H9 (cell line): ENCODE measurements around the gene CENPB. TPM values are rescaled to one million over a fixed set of nuclear protein-coding genes. Genes with fewer than 3 reads are reported as not detected.
A peak's percentile ranks its signal among the peaks of the same experiment; 100 is the strongest.

Experiments used
- DNase-seq: peaks from one replicate; pipeline ENCODE4 v3.0.0-alpha.2; 2017
- H2AFZ ChIP-seq: one replicate; pipeline ENCODE4 v1.6.1; 2013; ENCODE audit warnings: mild to moderate bottlenecking, low read length, control low read depth, moderate library complexity
- H2AK5ac ChIP-seq: 2 replicates; pipeline ENCODE4 v1.6.1; 2013; ENCODE audit warnings: low read length, control low read depth, mixed read lengths; ENCODE audit not compliant: insufficient read length
- H2BK120ac ChIP-seq: one replicate; pipeline ENCODE4 v1.6.1; 2013; ENCODE audit warnings: low read depth, mild to moderate bottlenecking, low read length, control low read depth, inconsistent platforms; ENCODE audit not compliant: poor library complexity, severe bottlenecking
- H2BK12ac ChIP-seq: 2 replicates; pipeline ENCODE4 v1.6.1; 2013; ENCODE audit warnings: low read length, control low read depth, mixed read lengths, low read depth; ENCODE audit not compliant: insufficient read length
- H2BK15ac ChIP-seq: 2 replicates; pipeline ENCODE4 v1.6.1; 2013; ENCODE audit warnings: low read depth, low read length, control low read depth
- H2BK20ac ChIP-seq: one replicate; pipeline ENCODE4 v1.6.1; 2013; ENCODE audit warnings: low read depth, mild to moderate bottlenecking, low read length, control low read depth, inconsistent platforms; ENCODE audit not compliant: poor library complexity, severe bottlenecking
- H2BK5ac ChIP-seq: 2 replicates; pipeline ENCODE4 v1.6.1; 2013; ENCODE audit warnings: low read length, control low read depth, mixed read lengths; ENCODE audit not compliant: insufficient read length
- H3K14ac ChIP-seq: 2 replicates; pipeline ENCODE4 v1.6.1; 2013; ENCODE audit warnings: low read length, control low read depth; ENCODE audit not compliant: insufficient read depth
- H3K18ac ChIP-seq: 2 replicates; pipeline ENCODE4 v1.6.1; 2013; ENCODE audit warnings: low read depth, mild to moderate bottlenecking, mixed read lengths, low read length, control low read depth; ENCODE audit not compliant: insufficient read length
- H3K23ac ChIP-seq: 2 replicates; pipeline ENCODE4 v1.6.1; 2013; ENCODE audit warnings: low read length, control low read depth, mixed read lengths, low read depth; ENCODE audit not compliant: insufficient read length
- H3K23me2 ChIP-seq: 2 replicates; pipeline ENCODE4 v1.6.1; 2013; ENCODE audit warnings: low read depth, mild to moderate bottlenecking, mixed read lengths, low read length, control low read depth; ENCODE audit not compliant: insufficient read length, poor library complexity, severe bottlenecking
- H3K27ac ChIP-seq: 2 replicates; pipeline ENCODE4 v1.5.1; 2013; ENCODE audit warnings: low read length, control low read depth, mixed read lengths, low read depth; ENCODE audit not compliant: insufficient read length
- H3K27me3 ChIP-seq: 2 replicates; pipeline ENCODE4 v1.6.1; 2013; ENCODE audit warnings: low read length, control low read depth, inconsistent platforms; ENCODE audit not compliant: insufficient read depth
- H3K4ac ChIP-seq: 2 replicates; pipeline ENCODE4 v1.6.1; 2013; ENCODE audit warnings: low read depth, mild to moderate bottlenecking, control low read depth, inconsistent platforms, low read length, moderate library complexity
- H3K4me1 ChIP-seq: 2 replicates; pipeline ENCODE4 v1.6.1; 2013; ENCODE audit warnings: low read length, control low read depth, inconsistent platforms; ENCODE audit not compliant: insufficient read depth
- H3K4me2 ChIP-seq: 2 replicates; pipeline ENCODE4 v1.6.1; 2013; ENCODE audit warnings: low read length, control low read depth, mixed read lengths; ENCODE audit not compliant: insufficient read length, insufficient read depth
- H3K56ac ChIP-seq: 2 replicates; pipeline ENCODE4 v1.6.1; 2013; ENCODE audit warnings: low read depth, mild to moderate bottlenecking, mixed read lengths, low read length, control low read depth; ENCODE audit not compliant: insufficient read length
- H3K79me1 ChIP-seq: 2 replicates; pipeline ENCODE4 v1.6.1; 2013; ENCODE audit warnings: low read depth, mild to moderate bottlenecking, moderate library complexity, low read length, control low read depth, inconsistent platforms; ENCODE audit not compliant: insufficient read depth, poor library complexity, severe bottlenecking
- H3K79me2 ChIP-seq: 2 replicates; pipeline ENCODE4 v1.6.1; 2013; ENCODE audit warnings: low read length, control low read depth, inconsistent platforms; ENCODE audit not compliant: insufficient read depth
- H3K9ac ChIP-seq: 2 replicates; pipeline ENCODE4 v1.6.1; 2013; ENCODE audit warnings: low read length, control low read depth, mixed read lengths; ENCODE audit not compliant: insufficient read length; ENCODE audit errors: extremely low read depth
- H3K9me3 ChIP-seq: one replicate; pipeline ENCODE4 v1.6.1; 2013; ENCODE audit warnings: low read depth, low read length, inconsistent platforms; ENCODE audit not compliant: control insufficient read depth
- H3T11ph ChIP-seq: one replicate; pipeline ENCODE4 v1.6.1; 2013; ENCODE audit warnings: mild to moderate bottlenecking, low read length, control low read depth, inconsistent platforms
- H4K20me1 ChIP-seq: one replicate; pipeline ENCODE4 v1.6.1; 2013; ENCODE audit not compliant: control insufficient read depth, insufficient read length, insufficient read depth
- H4K5ac ChIP-seq: 2 replicates; pipeline ENCODE4 v1.6.1; 2013; ENCODE audit warnings: low read depth, mild to moderate bottlenecking, mixed read lengths, low read length, control low read depth; ENCODE audit not compliant: insufficient read length
- H4K8ac ChIP-seq: replicated peaks from 2 replicates; pipeline ENCODE4 v1.6.1; 2013; ENCODE audit warnings: low read length, control low read depth, mixed read lengths, low read depth; ENCODE audit not compliant: insufficient read length
- H4K91ac ChIP-seq: 2 replicates; pipeline ENCODE4 v1.6.1; 2013; ENCODE audit warnings: low read depth, mild to moderate bottlenecking, moderate library complexity, mixed read lengths, low read length, control low read depth; ENCODE audit not compliant: insufficient read length
- H3K27ac Mint-ChIP-seq, 3 experiments: 2 replicates in 2 of 3; 3 replicates in 1 of 3; pipeline ENCODE4 v1.8.0; 2020 to 2021; ENCODE audit warnings: mixed read lengths in 3 of 3, mild to moderate bottlenecking in 1 of 3, moderate library complexity in 1 of 3
- H3K27me3 Mint-ChIP-seq: 2 replicates; pipeline ENCODE4 v1.8.0; 2021; ENCODE audit warnings: low read depth, mild to moderate bottlenecking, moderate library complexity, mixed read lengths
- H3K36me3 Mint-ChIP-seq, 3 experiments: 2 replicates in 2 of 3; 3 replicates in 1 of 3; pipeline ENCODE4 v1.8.0; 2020 to 2021; ENCODE audit warnings: low read depth in 3 of 3, mixed read lengths in 3 of 3; ENCODE audit not compliant: insufficient read depth in 1 of 3
- H3K4me1 Mint-ChIP-seq, 2 experiments: 2 replicates each; pipeline ENCODE4 v1.8.0; 2020; ENCODE audit warnings: mixed read lengths in 2 of 2
- H3K4me3 Mint-ChIP-seq, 2 experiments: 2 replicates in 1 of 2; 3 replicates in 1 of 2; pipeline ENCODE4 v1.8.0; 2020 to 2021; ENCODE audit warnings: mild to moderate bottlenecking in 2 of 2, mixed read lengths in 2 of 2, moderate library complexity in 1 of 2
- H3K9me3 Mint-ChIP-seq, 2 experiments: 2 replicates in 1 of 2; 3 replicates in 1 of 2; pipeline ENCODE4 v1.8.0; 2020; ENCODE audit warnings: mild to moderate bottlenecking in 2 of 2, mixed read lengths in 2 of 2, moderate library complexity in 1 of 2
- WGBS: extraction: QIAGEN DNeasy Blood & Tissue Kit; methylation state at CpG from one replicate; pipeline ENCODE4 v1.1.7; 2013; ENCODE audit warnings: missing lambda C conversion rate, low lambda C conversion rate, mixed read lengths; ENCODE audit not compliant: insufficient read length; ENCODE audit errors: extremely low coverage; 5-methylcytosine and 5-hydroxymethylcytosine counted together
- total RNA-seq: library from RNA; stranded (reverse); gene quantifications from 2 replicates; pipeline ENCODE4 v1.2.1, GENCODE V29; 2021
- TF ChIP-seq, protein P1 (sequence below): fragments of 200-600 bp; sonication (generic); conservative IDR thresholded peaks from 3 replicates; pipeline ENCODE4 v1.8.0; 2021; ENCODE audit warnings: antibody characterized with exemption, mild to moderate bottlenecking

The CENPB gene
- total RNA-seq, 1 experiment from 2014 or later: 63.1 TPM

DNA sequence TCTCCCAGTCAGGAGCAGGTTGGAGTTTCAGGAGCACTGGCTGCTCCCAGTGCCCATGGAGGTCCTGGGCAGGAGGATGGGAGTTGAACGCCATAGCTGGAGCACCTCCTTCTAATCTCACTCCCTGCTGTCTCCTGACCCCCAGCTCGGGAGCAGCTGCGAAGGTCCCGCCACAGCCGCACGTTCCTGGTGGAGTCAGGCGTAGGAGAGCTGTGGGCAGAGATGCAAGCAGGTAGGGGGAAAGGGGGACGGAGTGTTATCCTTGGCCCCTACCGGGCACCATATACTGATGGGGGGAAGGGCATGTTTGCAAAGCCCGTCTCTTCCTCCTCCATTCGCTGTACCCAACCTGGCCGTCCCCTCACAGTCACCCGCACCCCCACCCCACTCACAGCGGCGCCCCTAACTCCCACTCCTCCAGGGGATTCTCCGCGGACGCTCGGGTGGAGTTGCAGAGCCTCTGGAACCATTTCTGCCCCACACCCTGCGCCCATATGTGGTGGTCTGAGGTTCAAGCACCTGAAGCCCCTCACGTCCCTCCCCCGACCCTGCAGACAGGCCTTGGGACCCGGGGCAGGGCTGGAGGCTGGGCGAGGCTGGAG, 37.4 kb downstream of the CENPB start:
- no peaks in the 10 kb centered on the region for H3K79me2 ChIP-seq
- H4K20me1 ChIP-seq: no peaks in the 10 kb centered on the region
- no peak overlapping the region for H2AFZ ChIP-seq
- Mint-ChIP-seq H3K4me1 (peaks cover 17 to 29% of the 10 kb centered on the region in 2 experiments), H3K36me3 (peaks cover 5 to 6% (median 5%) of the 10 kb centered on the region in 3 experiments; a peak in 5 of 7 replicates), H3K9me3 (no peaks in the 10 kb centered on the region), H3K27me3 (peaks cover 68% of the 10 kb centered on the region), H3K27ac (no peak overlapping the region), H3K4me3 (no peak overlapping the region)
- no peak overlapping the region for H2BK120ac ChIP-seq
- no peak overlapping the region for H3K23ac ChIP-seq
- no peak overlapping the region for H3K4ac ChIP-seq
- H2BK15ac ChIP-seq: no peak overlapping the region
- no peak overlapping the region for H3T11ph ChIP-seq
- H4K91ac ChIP-seq: no peak overlapping the region
- WGBS: no CpG with 5 or more reads among the region's 24 CpGs
- H4K5ac ChIP-seq: no peak overlapping the region
- TF ChIP-seq, protein P1, sequence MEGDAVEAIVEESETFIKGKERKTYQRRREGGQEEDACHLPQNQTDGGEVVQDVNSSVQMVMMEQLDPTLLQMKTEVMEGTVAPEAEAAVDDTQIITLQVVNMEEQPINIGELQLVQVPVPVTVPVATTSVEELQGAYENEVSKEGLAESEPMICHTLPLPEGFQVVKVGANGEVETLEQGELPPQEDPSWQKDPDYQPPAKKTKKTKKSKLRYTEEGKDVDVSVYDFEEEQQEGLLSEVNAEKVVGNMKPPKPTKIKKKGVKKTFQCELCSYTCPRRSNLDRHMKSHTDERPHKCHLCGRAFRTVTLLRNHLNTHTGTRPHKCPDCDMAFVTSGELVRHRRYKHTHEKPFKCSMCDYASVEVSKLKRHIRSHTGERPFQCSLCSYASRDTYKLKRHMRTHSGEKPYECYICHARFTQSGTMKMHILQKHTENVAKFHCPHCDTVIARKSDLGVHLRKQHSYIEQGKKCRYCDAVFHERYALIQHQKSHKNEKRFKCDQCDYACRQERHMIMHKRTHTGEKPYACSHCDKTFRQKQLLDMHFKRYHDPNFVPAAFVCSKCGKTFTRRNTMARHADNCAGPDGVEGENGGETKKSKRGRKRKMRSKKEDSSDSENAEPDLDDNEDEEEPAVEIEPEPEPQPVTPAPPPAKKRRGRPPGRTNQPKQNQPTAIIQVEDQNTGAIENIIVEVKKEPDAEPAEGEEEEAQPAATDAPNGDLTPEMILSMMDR: no peak
- H3K56ac ChIP-seq: no peak overlapping the region
- H3K18ac ChIP-seq: no peak overlapping the region
- H3K27ac ChIP-seq: no peak overlapping the region
- H3K4me1 ChIP-seq: peaks cover 2% of the 10 kb centered on the region; the same call in 1 of the 2 replicates
- no peak overlapping the region for H4K8ac ChIP-seq
- peaks cover 30% of the 10 kb centered on the region for H3K23me2 ChIP-seq
- no peak overlapping the region for H2BK20ac ChIP-seq
- no peak overlapping the region for H2BK12ac ChIP-seq
- H3K79me1 ChIP-seq: no peaks in the 10 kb centered on the region
- peak overlapping the region; percentile 81 for H3K4me2 ChIP-seq
- H2BK5ac ChIP-seq: no peak overlapping the region
- no peak overlapping the region; the same call in 1 of the 2 replicates for H3K14ac ChIP-seq
- no peak overlapping the region for H3K9ac ChIP-seq
- DNase-seq: no peak
- no peaks in the 10 kb centered on the region for H3K9me3 ChIP-seq
- peaks cover 13% of the 10 kb centered on the region for H3K27me3 ChIP-seq
- H2AK5ac ChIP-seq: no peak overlapping the region
